ENCODE measurements around the gene BRPF1. TPM values are rescaled to one million over a fixed set of nuclear protein-coding genes. Genes with fewer than 3 reads are reported as not detected.

The BRPF1 gene
- total RNA-seq, 1 experiment from 2014 or later = 20.4 TPM

- peaks cover 63% of the 10 kb centered on the region for H3K27me3 Mint-ChIP-seq (ENCODE audit: unreplicated experiment)
Observed at GRCh38 chr3:9721015-9721699, 10.4 kb upstream of the BRPF1 start.

GRCh38 chr3:9721700-9722060 is 9.9 kb upstream of the BRPF1 start:
- Mint-ChIP-seq H3K27me3 (ENCODE audit: unreplicated experiment) (peaks cover 61% of the 10 kb centered on the region), H3K27ac (ENCODE audit: unreplicated experiment) (no peak overlapping the region), H3K9me3 (ENCODE audit: low read depth, unreplicated experiment) (no peaks in the 10 kb centered on the region), H3K36me3 (ENCODE audit: insufficient read depth, unreplicated experiment) (no peaks in the 10 kb centered on the region), H3K4me3 (ENCODE audit: low read depth, unreplicated experiment) (no peak overlapping the region), H3K4me1 (ENCODE audit: low read depth, unreplicated experiment) (no peaks in the 10 kb centered on the region)
- DNase-seq = no peak
- no TSS peak for BruUV-seq (replicated peaks)
- CTCF ChIA-PET = interaction anchor here (1.3 kb wide), 1 partner anchor 225 kb away, joined by 3 read pairs; no protein-coding TSS in a partner anchor
- TF ChIP-seq CTCF (IDR thresholded peaks at IDR 0.05; ENCODE audit: unreplicated experiment) = no peak
- intact Hi-C loops (cut with micrococcal nuclease; ENCODE audit: unreplicated experiment) = no loop called here

More at GRCh38 chr3:9721015-9721699, 10.4 kb upstream of the BRPF1 start:
- BruUV-seq (replicated peaks) = no TSS peak
- CTCF ChIA-PET = interaction anchor here (0.6 to 1.3 kb wide), 2 partner anchors 12 to 225 kb away, joined by 3 read pairs; no protein-coding TSS in a partner anchor
- DNase-seq = no peak
- Mint-ChIP-seq H3K27ac (ENCODE audit: unreplicated experiment) (no peak overlapping the region), H3K9me3 (ENCODE audit: low read depth, unreplicated experiment) (no peaks in the 10 kb centered on the region), H3K4me1 (ENCODE audit: low read depth, unreplicated experiment) (peaks cover 1% of the 10 kb centered on the region), H3K4me3 (ENCODE audit: low read depth, unreplicated experiment) (no peak overlapping the region), H3K36me3 (ENCODE audit: insufficient read depth, unreplicated experiment) (no peaks in the 10 kb centered on the region)
- intact Hi-C loops (cut with micrococcal nuclease; ENCODE audit: unreplicated experiment) = no loop called here
- TF ChIP-seq CTCF (IDR thresholded peaks at IDR 0.05; ENCODE audit: unreplicated experiment) = no peak

GRCh38 chr3:9725775-9726515 is 5.6 kb upstream of the BRPF1 start:
- no peak overlapping the region for H3K4me3 Mint-ChIP-seq (ENCODE audit: low read depth, unreplicated experiment)

More at GRCh38 chr3:9725775-9726515, 5.6 kb upstream of the BRPF1 start:
- intact Hi-C loops (cut with micrococcal nuclease; ENCODE audit: unreplicated experiment) = no loop called here
- no peak for DNase-seq
- Mint-ChIP-seq H3K9me3 (ENCODE audit: low read depth, unreplicated experiment) (no peaks in the 10 kb centered on the region), H3K27ac (ENCODE audit: unreplicated experiment) (no peak overlapping the region), H3K4me1 (ENCODE audit: low read depth, unreplicated experiment) (peaks cover 9% of the 10 kb centered on the region), H3K27me3 (ENCODE audit: unreplicated experiment) (peaks cover 71% of the 10 kb centered on the region), H3K36me3 (ENCODE audit: insufficient read depth, unreplicated experiment) (peaks cover 5% of the 10 kb centered on the region)
- CTCF ChIA-PET = no interaction called here
- no peak for TF ChIP-seq CTCF (IDR thresholded peaks at IDR 0.05; ENCODE audit: unreplicated experiment)
- no TSS peak for BruUV-seq (replicated peaks)

Data from Calu3 (cell line).